ENCODE results near the gene TPSD1.

- TF ChIP-seq ZNF398 (CRISPR knock-in tag; IDR thresholded peaks at IDR 0.05): no peak
- no peak for TF ChIP-seq CTCF (IDR thresholded peaks at IDR 0.05 in 2 of 3, conservative IDR thresholded peaks at IDR 0.05 in 1 of 3; ENCODE audit: insufficient read depth in 2 of 3, low read depth in 1 of 3, low read length in 3 of 3)
- TF ChIP-seq JUN (IDR thresholded peaks at IDR 0.05; ENCODE audit: borderline replicate concordance, low read depth, low read length): no peak
- TF ChIP-seq JUN (CRISPR knock-in tag; IDR thresholded peaks at IDR 0.05; ENCODE audit: borderline replicate concordance): no peak
- TF ChIP-seq NELFE (IDR thresholded peaks at IDR 0.05; ENCODE audit: insufficient read depth, insufficient read length): no peak
- no peak for TF ChIP-seq RCOR1 (IDR thresholded peaks at IDR 0.05; ENCODE audit: borderline replicate concordance in 1 of 2, low read depth in 2 of 2, low read length in 2 of 2)
- TF ChIP-seq GMEB1 (CRISPR knock-in tag; IDR thresholded peaks at IDR 0.05): no peak
- TF ChIP-seq EZH2 (IDR thresholded peaks at IDR 0.05; ENCODE audit: borderline replicate concordance, low read depth, low read length): no peak
- no peak for TF ChIP-seq ATF4 (CRISPR knock-in tag; IDR thresholded peaks at IDR 0.05)
- TF ChIP-seq POLR2A (conservative IDR thresholded peaks at IDR 0.05): no peak
- no peak for TF ChIP-seq BCLAF1 (IDR thresholded peaks at IDR 0.05; ENCODE audit: borderline replicate concordance in 1 of 2, control insufficient read depth in 1 of 2, low read depth in 2 of 2, low read length in 1 of 2)
- no peak for TF ChIP-seq FOXP1 (CRISPR knock-in tag; IDR thresholded peaks at IDR 0.05)
- TF ChIP-seq TEAD4 (IDR thresholded peaks at IDR 0.05; ENCODE audit: low read length): no peak
- TF ChIP-seq TEAD4 (CRISPR knock-in tag; IDR thresholded peaks at IDR 0.05; ENCODE audit: borderline replicate concordance): no peak
Observed at GRCh38 chr16:1257561-1258224, 1.8 kb downstream of the TPSD1 start.
